ENCODE measurements around the gene RANBP17. TPM values are rescaled to one million over a fixed set of nuclear protein-coding genes. Genes with fewer than 3 reads are reported as not detected.

Gene RANBP17
- total RNA-seq, 1 donor from 2014 or later, result 49.7 TPM

- Histone ChIP-seq H3K27ac (no peak overlapping the region), H4K20me1 (ENCODE audit: low read depth) (no peaks in the 10 kb centered on the region), H3K4me1 (no peaks in the 10 kb centered on the region), H3K79me2 (ENCODE audit: low read depth) (no peaks in the 10 kb centered on the region), H3K4me2 (no peak overlapping the region), H3K4me3 (no peak overlapping the region), H3K27me3 (no peaks in the 10 kb centered on the region), H2AFZ (replicated peaks) (no peak overlapping the region), H3K9ac (no peak overlapping the region), H3F3A (ENCODE audit: low read depth) (no peaks in the 10 kb centered on the region), H3K9me3 (ENCODE audit: low read depth) (no peaks in the 10 kb centered on the region), H3K36me3 (no peaks in the 10 kb centered on the region)
- TF ChIP-seq EZH2phosphoT487 (IDR thresholded peaks at IDR 0.05) (no peak), EZH2 (IDR thresholded peaks at IDR 0.05) (no peak)
- TF ChIP-seq, protein P1, sequence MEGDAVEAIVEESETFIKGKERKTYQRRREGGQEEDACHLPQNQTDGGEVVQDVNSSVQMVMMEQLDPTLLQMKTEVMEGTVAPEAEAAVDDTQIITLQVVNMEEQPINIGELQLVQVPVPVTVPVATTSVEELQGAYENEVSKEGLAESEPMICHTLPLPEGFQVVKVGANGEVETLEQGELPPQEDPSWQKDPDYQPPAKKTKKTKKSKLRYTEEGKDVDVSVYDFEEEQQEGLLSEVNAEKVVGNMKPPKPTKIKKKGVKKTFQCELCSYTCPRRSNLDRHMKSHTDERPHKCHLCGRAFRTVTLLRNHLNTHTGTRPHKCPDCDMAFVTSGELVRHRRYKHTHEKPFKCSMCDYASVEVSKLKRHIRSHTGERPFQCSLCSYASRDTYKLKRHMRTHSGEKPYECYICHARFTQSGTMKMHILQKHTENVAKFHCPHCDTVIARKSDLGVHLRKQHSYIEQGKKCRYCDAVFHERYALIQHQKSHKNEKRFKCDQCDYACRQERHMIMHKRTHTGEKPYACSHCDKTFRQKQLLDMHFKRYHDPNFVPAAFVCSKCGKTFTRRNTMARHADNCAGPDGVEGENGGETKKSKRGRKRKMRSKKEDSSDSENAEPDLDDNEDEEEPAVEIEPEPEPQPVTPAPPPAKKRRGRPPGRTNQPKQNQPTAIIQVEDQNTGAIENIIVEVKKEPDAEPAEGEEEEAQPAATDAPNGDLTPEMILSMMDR (IDR thresholded peaks at IDR 0.05), result no peak
- no peaks in the 10 kb centered on the region for H3K9me3 Mint-ChIP-seq
- DNase-seq (ENCODE audit: low spot score), result no peak
- peaks cover 5% of the 10 kb centered on the region for H3K27me3 Mint-ChIP-seq (ENCODE audit: insufficient read depth, low read depth)
- H3K4me1 Mint-ChIP-seq, result peaks cover 5% of the 10 kb centered on the region
- H3K4me3 Mint-ChIP-seq, result no peak overlapping the region
- H3K27ac Mint-ChIP-seq, result no peak overlapping the region
- H3K36me3 Mint-ChIP-seq, result peaks cover 2% of the 10 kb centered on the region
Measured at GRCh38 chr5:171268700-171269620, 407.1 kb downstream of the RANBP17 start.

GRCh38 chr5:171269717-171270116 is 407.9 kb downstream of the RANBP17 start:
- H3K27ac ChIP-seq, result peak overlapping the region; percentile 4
- H3K27ac Mint-ChIP-seq, result no peak overlapping the region
- DNase-seq (ENCODE audit: low spot score), result no peak
- no peaks in the 10 kb centered on the region for H3K36me3 ChIP-seq
- H3K4me3 Mint-ChIP-seq, result no peak overlapping the region
- no peaks in the 10 kb centered on the region for H3F3A ChIP-seq (ENCODE audit: low read depth)
- no peaks in the 10 kb centered on the region for H3K27me3 ChIP-seq
- H3K9me3 ChIP-seq (ENCODE audit: low read depth), result no peaks in the 10 kb centered on the region
- H3K79me2 ChIP-seq (ENCODE audit: low read depth), result no peaks in the 10 kb centered on the region
- H2AFZ ChIP-seq (replicated peaks), result no peak overlapping the region
- H3K36me3 Mint-ChIP-seq, result peaks cover 2% of the 10 kb centered on the region
- H3K4me2 ChIP-seq, result no peak overlapping the region
- H3K27me3 Mint-ChIP-seq (ENCODE audit: insufficient read depth, low read depth), result peaks cover 5% of the 10 kb centered on the region
- no peaks in the 10 kb centered on the region for H3K4me1 ChIP-seq
- no peak overlapping the region for H3K9ac ChIP-seq
- no peaks in the 10 kb centered on the region for H3K9me3 Mint-ChIP-seq
- H3K4me3 ChIP-seq, result no peak overlapping the region
- H4K20me1 ChIP-seq (ENCODE audit: low read depth), result no peaks in the 10 kb centered on the region
- TF ChIP-seq, protein P1 (IDR thresholded peaks at IDR 0.05), result no peak
- no peak for TF ChIP-seq EZH2 (IDR thresholded peaks at IDR 0.05)
- TF ChIP-seq EZH2phosphoT487 (IDR thresholded peaks at IDR 0.05), result no peak
- H3K4me1 Mint-ChIP-seq, result peaks cover 5% of the 10 kb centered on the region

GRCh38 chr5:171270136-171270535 is 408.3 kb downstream of the RANBP17 start:
- H3K4me1 Mint-ChIP-seq, result peaks cover 8% of the 10 kb centered on the region
- Histone ChIP-seq H3K27ac (peak overlapping the region; percentile 4), H2AFZ (replicated peaks) (no peak overlapping the region), H3K36me3 (no peaks in the 10 kb centered on the region), H3K4me1 (no peaks in the 10 kb centered on the region), H3K79me2 (ENCODE audit: low read depth) (no peaks in the 10 kb centered on the region), H3K4me2 (no peak overlapping the region), H3K4me3 (no peak overlapping the region), H3F3A (ENCODE audit: low read depth) (no peaks in the 10 kb centered on the region), H3K9ac (no peak overlapping the region), H3K27me3 (no peaks in the 10 kb centered on the region), H3K9me3 (ENCODE audit: low read depth) (no peaks in the 10 kb centered on the region), H4K20me1 (ENCODE audit: low read depth) (no peaks in the 10 kb centered on the region)
- H3K9me3 Mint-ChIP-seq, result no peaks in the 10 kb centered on the region
- no peak overlapping the region for H3K27ac Mint-ChIP-seq
- no peak for TF ChIP-seq EZH2phosphoT487 (IDR thresholded peaks at IDR 0.05)
- TF ChIP-seq, protein P1 (IDR thresholded peaks at IDR 0.05), result no peak
- TF ChIP-seq EZH2 (IDR thresholded peaks at IDR 0.05), result no peak
- peaks cover 5% of the 10 kb centered on the region for H3K27me3 Mint-ChIP-seq (ENCODE audit: insufficient read depth, low read depth)
- H3K4me3 Mint-ChIP-seq, result no peak overlapping the region
- H3K36me3 Mint-ChIP-seq, result peaks cover 2% of the 10 kb centered on the region
- no peak for DNase-seq (ENCODE audit: low spot score)
